Neuronal stem cell (in vitro differentiated cells): Measurements from ENCODE around the gene BHLHE41.

Source experiments
- DNase-seq: peaks from one replicate; pipeline ENCODE4 v3.0.0-alpha.2; 2013; ENCODE audit warnings: low spot score
- H2AFZ ChIP-seq: one replicate; pipeline ENCODE4 v1.6.1; 2013; ENCODE audit warnings: mild to moderate bottlenecking, low read length, inconsistent platforms
- H2AK5ac ChIP-seq: 2 replicates; pipeline ENCODE4 v1.6.1; 2013; ENCODE audit warnings: low read depth, mild to moderate bottlenecking, inconsistent platforms, low read length, moderate library complexity, mixed read lengths
- H2BK120ac ChIP-seq: 2 replicates; pipeline ENCODE4 v1.6.1; 2013; ENCODE audit warnings: low read depth, mild to moderate bottlenecking, inconsistent platforms, low read length, moderate library complexity, mixed read lengths
- H2BK12ac ChIP-seq: one replicate; pipeline ENCODE4 v1.6.1; 2013; ENCODE audit warnings: low read length, inconsistent platforms
- H2BK15ac ChIP-seq: 2 replicates; pipeline ENCODE4 v1.6.1; 2013; ENCODE audit warnings: mild to moderate bottlenecking, low read length, inconsistent platforms, mixed read lengths
- H2BK5ac ChIP-seq: one replicate; pipeline ENCODE4 v1.6.1; 2013; ENCODE audit warnings: inconsistent platforms, mild to moderate bottlenecking, low read length, moderate library complexity
- H3K14ac ChIP-seq: one replicate; pipeline ENCODE4 v1.6.1; 2013; ENCODE audit warnings: low read length, inconsistent platforms
- H3K18ac ChIP-seq: 2 replicates; pipeline ENCODE4 v1.6.1; 2013; ENCODE audit warnings: low read length, inconsistent platforms
- H3K23ac ChIP-seq: 2 replicates; pipeline ENCODE4 v1.6.1; 2013; ENCODE audit warnings: low read depth, mild to moderate bottlenecking, mixed read lengths, low read length, inconsistent platforms; ENCODE audit not compliant: poor library complexity
- H3K27ac ChIP-seq: replicated peaks from 3 replicates; pipeline ENCODE4 v1.5.1; 2013; ENCODE audit warnings: low read length, inconsistent platforms
- H3K27me3 ChIP-seq, 3 experiments: 2 replicates each; pipeline ENCODE4 v1.6.1; 2013; ENCODE audit warnings: low read length in 3 of 3, mild to moderate bottlenecking in 2 of 3, inconsistent platforms in 1 of 3, low read depth in 1 of 3, mixed read lengths in 1 of 3, moderate library complexity in 1 of 3; ENCODE audit not compliant: control insufficient read depth in 3 of 3, insufficient read depth in 3 of 3
- H3K36me3 ChIP-seq, 2 donors: replicated peaks in 1 of 2; 2 replicates each; pipeline ENCODE4 v1.6.1; 2013; ENCODE audit warnings: low read length in 2 of 2; ENCODE audit not compliant: control insufficient read depth in 2 of 2, insufficient read depth in 2 of 2
- H3K4ac ChIP-seq: 2 replicates; pipeline ENCODE4 v1.6.1; 2013; ENCODE audit warnings: inconsistent platforms, mild to moderate bottlenecking, low read length, moderate library complexity
- H3K4me1 ChIP-seq, 2 donors: 1 replicate in 1 of 2; 2 replicates in 1 of 2; pipeline ENCODE4 v1.6.1; 2013; ENCODE audit warnings: low read length in 2 of 2, low read depth in 1 of 2; ENCODE audit not compliant: control insufficient read depth in 2 of 2, insufficient read depth in 1 of 2
- H3K4me2 ChIP-seq: one replicate; pipeline ENCODE4 v1.6.1; 2013; ENCODE audit warnings: mild to moderate bottlenecking, low read length, inconsistent platforms; ENCODE audit not compliant: insufficient read depth, poor library complexity, severe bottlenecking
- H3K4me3 ChIP-seq, 2 donors: 2 replicates each; pipeline ENCODE4 v1.5.1; 2013; ENCODE audit warnings: low read length in 2 of 2, mild to moderate bottlenecking in 2 of 2, inconsistent platforms in 1 of 2, moderate library complexity in 1 of 2
- H3K79me1 ChIP-seq: one replicate; pipeline ENCODE4 v1.6.1; 2013; ENCODE audit warnings: low read depth, mild to moderate bottlenecking, inconsistent platforms, low read length, moderate library complexity
- H3K9ac ChIP-seq: one replicate; pipeline ENCODE4 v1.6.1; 2013; ENCODE audit warnings: mild to moderate bottlenecking, low read depth, low read length, inconsistent platforms; ENCODE audit not compliant: poor library complexity
- H3K9me3 ChIP-seq, 2 donors: replicated peaks in 1 of 2; 2 replicates each; pipeline versions ENCODE3 to v1.6.1; 2013; ENCODE audit warnings: low read length in 2 of 2, mild to moderate bottlenecking in 2 of 2, inconsistent platforms in 1 of 2, low read depth in 1 of 2, mixed read lengths in 1 of 2, moderate library complexity in 1 of 2; ENCODE audit not compliant: control insufficient read depth in 2 of 2, insufficient read depth in 1 of 2
- H4K8ac ChIP-seq: one replicate; pipeline ENCODE4 v1.6.1; 2013; ENCODE audit warnings: low read depth, mild to moderate bottlenecking, inconsistent platforms, low read length, moderate library complexity
- H4K91ac ChIP-seq: one replicate; pipeline ENCODE4 v1.6.1; 2013; ENCODE audit warnings: low read length, low read depth, mild to moderate bottlenecking, inconsistent platforms; ENCODE audit not compliant: poor library complexity
- WGBS, 2 donors: extraction: QIAGEN DNeasy Blood & Tissue Kit; methylation state at CpG; one replicate each; pipeline ENCODE4 v1.1.7; 2013; ENCODE audit warnings: missing lambda C conversion rate in 2 of 2, mixed read lengths in 1 of 2; ENCODE audit not compliant: insufficient read length in 2 of 2, insufficient replicate concordance in 1 of 2; ENCODE audit errors: extremely low coverage in 2 of 2; 5-methylcytosine and 5-hydroxymethylcytosine counted together

The BHLHE41 gene

GRCh38 chr12:26090836-26091510, 33.9 kb downstream of the BHLHE41 start:
- H3K27ac ChIP-seq = no peak overlapping the region
- no peak overlapping the region for H2AFZ ChIP-seq
- no peak overlapping the region for H3K23ac ChIP-seq
- no peak overlapping the region for H2BK120ac ChIP-seq
- H3K4ac ChIP-seq = no peak overlapping the region
- H3K18ac ChIP-seq = no peak overlapping the region
- no peak overlapping the region for H3K9ac ChIP-seq
- H4K91ac ChIP-seq = no peak overlapping the region
- no peak overlapping the region for H2BK15ac ChIP-seq
- H3K79me1 ChIP-seq = peaks cover 2% of the 10 kb centered on the region
- H3K14ac ChIP-seq = no peak overlapping the region
- no peak overlapping the region for H3K4me2 ChIP-seq
- H2AK5ac ChIP-seq = no peak overlapping the region
- no peaks in the 10 kb centered on the region for H3K36me3 ChIP-seq
- no peak overlapping the region for H2BK12ac ChIP-seq
- H3K4me3 ChIP-seq = no peak overlapping the region
- H2BK5ac ChIP-seq = no peak overlapping the region
- DNase-seq = no peak
- no peaks in the 10 kb centered on the region for H3K27me3 ChIP-seq
- H4K8ac ChIP-seq = no peak overlapping the region
- H3K9me3 ChIP-seq = no peaks in the 10 kb centered on the region
- no peaks in the 10 kb centered on the region for H3K4me1 ChIP-seq
- WGBS, 2 donors = no CpG with 5 or more reads among the region's 11 CpGs

GRCh38 chr12:26088998-26089397, 35.8 kb downstream of the BHLHE41 start:
- Histone ChIP-seq H4K91ac (no peak overlapping the region), H3K4me3 (no peak overlapping the region), H3K4me1 (no peaks in the 10 kb centered on the region), H3K79me1 (peaks cover 2% of the 10 kb centered on the region), H3K9ac (peak overlapping the region; percentile 54), H3K27me3 (no peaks in the 10 kb centered on the region), H2BK12ac (no peak overlapping the region), H2BK5ac (no peak overlapping the region), H3K23ac (no peak overlapping the region), H3K14ac (no peak overlapping the region), H3K27ac (no peak overlapping the region), H4K8ac (no peak overlapping the region), H3K4me2 (no peak overlapping the region), H2AFZ (no peak overlapping the region), H2BK15ac (no peak overlapping the region), H3K36me3 (no peaks in the 10 kb centered on the region), H3K9me3 (no peaks in the 10 kb centered on the region), H2BK120ac (no peak overlapping the region), H3K18ac (peak overlapping the region; percentile 44), H3K4ac (no peak overlapping the region), H2AK5ac (no peak overlapping the region)
- DNase-seq = no peak
- WGBS, 2 donors = no CpG with 5 or more reads among the region's 2 CpGs

GRCh38 chr12:26086936-26087335, 37.9 kb downstream of the BHLHE41 start:
- no peak for DNase-seq
- H3K14ac ChIP-seq = no peak overlapping the region
- WGBS, 2 donors = no CpG with 5 or more reads among the region's 1 CpG

GRCh38 chr12:26080911-26081310, 43.9 kb downstream of the BHLHE41 start:
- Histone ChIP-seq H2BK120ac (no peak overlapping the region), H2BK5ac (no peak overlapping the region), H3K27ac (no peak overlapping the region), H3K9me3 (peaks cover 0 to 7% of the 10 kb centered on the region in 2 donors), H4K8ac (no peak overlapping the region), H3K23ac (no peak overlapping the region), H3K14ac (no peak overlapping the region), H3K18ac (no peak overlapping the region), H3K27me3 (no peaks in the 10 kb centered on the region), H3K4me3 (no peak overlapping the region), H3K4me2 (no peak overlapping the region), H2AK5ac (no peak overlapping the region), H4K91ac (no peak overlapping the region), H3K4ac (no peak overlapping the region), H2AFZ (no peak overlapping the region), H2BK15ac (no peak overlapping the region), H3K36me3 (no peaks in the 10 kb centered on the region), H3K79me1 (no peaks in the 10 kb centered on the region), H2BK12ac (no peak overlapping the region), H3K4me1 (no peaks in the 10 kb centered on the region), H3K9ac (no peak overlapping the region)
- DNase-seq = no peak
- WGBS, 2 donors = no CpG with 5 or more reads among the region's 1 CpG

More at GRCh38 chr12:26086936-26087335, 37.9 kb downstream of the BHLHE41 start:
- Histone ChIP-seq H2AK5ac (no peak overlapping the region), H2BK120ac (no peak overlapping the region), H2AFZ (no peak overlapping the region), H2BK15ac (no peak overlapping the region), H3K4me2 (no peak overlapping the region), H3K27me3 (no peaks in the 10 kb centered on the region), H3K18ac (no peak overlapping the region), H2BK5ac (no peak overlapping the region), H3K4me1 (no peaks in the 10 kb centered on the region), H2BK12ac (no peak overlapping the region), H3K36me3 (no peaks in the 10 kb centered on the region), H3K27ac (no peak overlapping the region), H3K23ac (no peak overlapping the region), H4K91ac (no peak overlapping the region), H3K4me3 (no peak overlapping the region), H4K8ac (no peak overlapping the region), H3K4ac (no peak overlapping the region), H3K9me3 (peaks cover 0 to under 1% of the 10 kb centered on the region in 2 donors), H3K9ac (no peak overlapping the region), H3K79me1 (peaks cover 2% of the 10 kb centered on the region)
